Activated CD4-positive, alpha-beta T cell treated with anti-CD3 and anti-CD28 coated beads, Interleukin-2, amount 50 U/mL, for 24 hours (primary cell): ENCODE measurements around the gene CHEK1.
"Not testable (repeated sequence)": the region's sequence is repeated elsewhere in the genome, so short reads cannot be mapped to it uniquely, and the experiment has no call there.

ENCODE experiments used
- DNase-seq, 2 donors: peaks; one replicate each; pipeline ENCODE4 v3.0.0-alpha.2; 2020; ENCODE audit warnings: low read depth in 1 of 2, low spot score in 1 of 2

CHEK1 gene

GRCh38 chr11:125624756-125625213 lies at the start of gene CHEK1:
Gene CHEK1, plus strand, starts transcription at chr11:125625163. Its CDS starts 1,606 bp downstream, at chr11:125626769.
- no peak for DNase-seq

DNA sequence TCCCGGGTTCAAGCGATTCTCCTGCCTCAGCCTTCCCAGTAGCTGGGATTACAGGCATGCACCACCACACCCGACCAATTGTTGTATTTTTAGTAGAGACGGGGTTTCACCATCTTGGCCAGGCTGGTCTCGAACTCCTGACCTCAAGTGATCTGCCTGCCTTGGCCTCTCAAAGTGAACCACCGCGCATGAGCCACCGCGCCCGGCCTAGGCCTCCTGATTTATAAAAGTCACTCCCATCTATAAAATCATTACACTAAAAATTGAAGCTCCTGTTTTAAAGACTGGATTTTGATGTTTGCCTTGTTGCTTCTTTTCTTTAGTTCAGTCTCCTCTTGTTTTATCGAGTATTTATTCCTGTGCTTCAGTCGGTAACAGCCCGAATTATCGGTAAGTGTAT lies 47.8 kb upstream of the CHEK1 start:
- DNase-seq = not testable (repeated sequence)

DNA sequence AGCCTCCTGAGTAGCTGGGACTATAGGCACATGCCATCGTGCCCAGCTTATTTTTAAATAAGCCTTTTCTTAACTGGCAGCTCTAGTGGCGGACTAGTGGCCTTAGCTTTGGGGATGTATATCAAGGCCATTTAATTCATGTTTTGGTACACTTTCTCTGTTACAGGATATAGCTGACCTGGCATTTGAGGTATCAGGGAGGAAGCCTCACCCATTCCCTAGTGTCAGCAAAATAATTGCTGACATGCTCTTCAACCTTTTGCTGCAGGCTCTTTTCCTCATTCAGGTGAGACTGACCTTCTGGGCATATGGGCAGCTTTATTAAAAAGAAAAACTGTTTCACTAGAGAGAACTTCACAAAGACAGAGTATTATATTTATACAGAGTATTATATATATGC lies 46.2 kb upstream of the CHEK1 start:
- no peak for DNase-seq

DNA sequence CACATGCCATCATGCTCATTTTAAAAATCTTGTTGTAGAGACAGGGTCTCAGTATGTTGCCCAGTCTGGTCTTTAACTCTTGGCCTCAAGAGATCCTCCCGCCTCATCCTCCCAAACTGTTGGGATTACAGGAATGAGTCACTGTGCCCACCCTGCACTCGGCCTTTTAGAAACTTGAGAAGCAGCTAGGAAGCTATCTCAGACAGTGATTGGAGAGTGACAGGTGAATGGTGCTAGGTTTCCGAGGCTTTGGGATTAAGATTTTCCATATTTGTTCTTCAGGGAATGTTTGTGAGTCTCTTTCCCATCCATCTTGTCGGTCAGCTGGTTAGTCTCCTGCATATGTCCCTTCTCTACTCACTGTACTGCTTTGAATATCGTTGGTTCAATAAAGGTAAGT lies 45.2 kb upstream of the CHEK1 start:
- no peak for DNase-seq

GRCh38 chr11:125583496-125583895 lies 41.5 kb upstream of the CHEK1 start:
- no peak for DNase-seq

DNA sequence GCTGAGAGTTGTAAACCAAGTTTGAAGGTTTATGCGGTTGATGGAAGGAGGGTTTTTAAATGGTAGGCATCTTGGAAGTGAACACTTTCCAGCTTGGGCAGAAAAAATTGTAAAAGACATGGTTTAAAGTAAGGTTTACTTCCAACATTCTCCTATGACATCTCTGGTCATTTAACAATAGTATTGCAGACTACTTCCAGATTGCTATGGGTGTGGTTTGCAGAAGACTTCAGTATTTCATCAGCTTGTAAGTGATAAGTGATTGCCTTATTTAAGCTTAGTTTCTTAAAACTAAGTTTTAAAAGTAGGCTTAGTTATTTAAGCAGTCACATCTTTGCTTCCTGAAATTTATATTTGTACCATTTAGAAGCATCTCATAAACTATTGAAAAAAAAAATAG lies 39.5 kb upstream of the CHEK1 start:
- DNase-seq = no peak

DNA sequence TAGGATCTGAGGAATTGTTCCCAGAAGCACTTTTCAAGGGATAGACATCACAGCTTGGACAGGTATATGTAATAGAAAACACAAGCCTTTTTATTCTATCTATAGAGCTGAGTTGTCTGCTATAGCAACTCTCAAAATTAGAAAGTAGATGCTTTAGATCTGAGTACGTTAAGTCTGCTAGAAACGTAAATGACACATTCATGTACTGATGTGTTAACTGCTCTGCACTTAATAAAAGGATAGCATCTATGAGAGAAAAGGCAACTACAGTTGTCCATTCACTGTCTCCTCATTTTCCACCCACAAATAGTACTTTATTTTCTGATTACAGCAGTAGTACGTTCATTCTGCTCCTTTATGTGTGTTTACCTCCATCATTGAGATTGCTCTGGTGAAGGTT lies 38.3 kb upstream of the CHEK1 start:
- DNase-seq = no peak

DNA sequence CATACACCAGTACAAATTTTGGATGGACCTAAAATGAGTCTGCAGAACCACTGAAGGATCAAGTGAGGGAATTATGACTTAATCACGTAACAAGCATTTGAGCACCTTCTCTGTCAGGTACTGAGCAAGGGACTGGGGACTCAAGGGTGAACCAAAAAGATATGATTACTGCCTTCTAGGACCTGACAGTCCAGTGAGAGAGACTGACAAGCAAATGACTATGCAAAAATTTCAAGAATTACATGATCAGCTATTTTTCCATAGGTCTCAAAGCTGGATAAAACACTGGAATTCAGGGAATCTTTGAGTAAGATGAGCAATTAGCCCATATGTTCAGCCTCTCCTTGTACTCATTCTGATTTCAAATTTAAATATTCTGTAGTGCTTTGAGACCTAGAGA lies 37.5 kb upstream of the CHEK1 start:
- no peak for DNase-seq

- no peak for DNase-seq
These were observed 36.5 kb upstream of the CHEK1 start for GRCh38 chr11:125588505-125588904.

- DNase-seq = peak; percentile 14 to 21
These were observed 33.2 kb upstream of the CHEK1 start for GRCh38 chr11:125591649-125592304.

DNA sequence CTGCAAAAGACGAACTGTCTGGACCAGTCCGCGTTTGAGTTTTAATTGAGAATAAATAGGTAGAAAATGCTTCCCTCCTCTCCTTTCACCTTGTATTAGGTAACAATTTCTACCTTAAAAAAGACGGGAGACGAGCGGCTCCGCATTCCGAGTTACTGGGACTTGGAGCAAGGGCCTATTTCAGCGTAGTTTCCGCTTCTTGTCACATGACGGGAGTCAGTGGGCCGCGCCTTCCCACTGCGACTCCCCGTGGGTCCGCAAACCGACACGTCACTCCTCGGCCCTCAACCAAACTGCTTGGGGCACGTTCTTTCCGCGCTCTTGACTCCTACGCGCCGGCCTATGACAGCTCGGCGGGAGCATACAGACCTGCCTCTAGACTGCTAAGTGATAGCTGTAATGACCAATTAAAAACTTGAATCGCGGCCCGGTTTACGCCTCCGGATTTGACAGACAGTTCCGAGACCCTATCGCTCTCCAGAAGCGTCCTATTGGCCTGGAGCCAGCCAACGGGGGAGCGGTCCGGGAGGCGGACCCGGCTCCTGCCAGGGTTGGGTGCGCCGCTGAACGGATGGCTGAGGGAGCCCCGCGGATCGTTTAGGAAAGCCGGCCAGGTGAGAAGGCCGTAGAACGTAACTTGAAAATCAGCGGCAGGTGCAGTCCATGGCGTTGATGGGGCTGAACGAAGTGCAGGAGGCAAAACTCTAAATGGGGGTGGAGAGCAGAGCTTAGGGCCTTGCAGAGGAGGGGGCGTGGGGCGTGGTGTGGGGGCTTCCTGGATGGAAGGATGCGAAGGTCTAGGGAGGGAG lies 32.5 kb upstream of the CHEK1 start, which contains the start of gene STT3A:
TSS of gene STT3A (plus strand) at position 548 of the 809 bp plus-strand sequence. CDS start 3,064 bp downstream, outside the sequence.
- peak; percentile 91 to 98 for DNase-seq

DNA sequence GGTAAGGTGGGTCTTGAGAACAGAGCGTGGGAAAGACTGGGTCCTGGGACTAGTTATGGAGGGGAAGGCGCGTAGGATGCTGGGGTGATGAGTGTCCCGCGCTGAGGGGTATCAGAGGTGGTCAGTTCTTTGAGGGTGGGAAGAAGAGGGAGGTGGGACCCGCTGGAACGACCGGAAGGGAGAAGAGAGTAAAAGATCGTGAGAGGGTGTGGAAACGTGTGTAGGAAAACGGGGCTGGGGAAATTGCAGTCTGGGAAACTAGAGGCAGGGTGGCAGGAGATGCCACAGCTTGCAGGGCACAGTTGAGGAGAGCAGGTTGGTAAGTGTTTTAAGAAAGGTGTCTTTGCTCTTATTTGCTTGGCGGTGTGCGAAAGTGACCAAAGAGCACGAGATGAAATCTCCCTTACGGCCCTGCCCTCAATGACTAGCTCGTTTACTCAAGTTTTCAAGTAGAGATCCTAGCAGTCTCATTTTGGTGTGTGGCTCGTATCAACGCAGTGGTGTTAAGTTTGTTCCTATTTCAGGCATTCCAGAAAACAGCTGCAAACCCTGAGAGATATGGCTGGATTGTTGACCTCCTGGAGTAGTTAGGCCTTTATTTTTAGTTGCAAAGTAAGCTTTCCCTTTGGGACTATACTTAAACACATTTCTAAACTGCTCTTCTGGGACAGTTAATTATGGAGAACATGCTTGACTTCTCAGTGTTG lies 31.7 kb upstream of the CHEK1 start:
- DNase-seq = no peak

GRCh38 chr11:125594958-125595357 lies 30.0 kb upstream of the CHEK1 start:
- no peak for DNase-seq

DNA sequence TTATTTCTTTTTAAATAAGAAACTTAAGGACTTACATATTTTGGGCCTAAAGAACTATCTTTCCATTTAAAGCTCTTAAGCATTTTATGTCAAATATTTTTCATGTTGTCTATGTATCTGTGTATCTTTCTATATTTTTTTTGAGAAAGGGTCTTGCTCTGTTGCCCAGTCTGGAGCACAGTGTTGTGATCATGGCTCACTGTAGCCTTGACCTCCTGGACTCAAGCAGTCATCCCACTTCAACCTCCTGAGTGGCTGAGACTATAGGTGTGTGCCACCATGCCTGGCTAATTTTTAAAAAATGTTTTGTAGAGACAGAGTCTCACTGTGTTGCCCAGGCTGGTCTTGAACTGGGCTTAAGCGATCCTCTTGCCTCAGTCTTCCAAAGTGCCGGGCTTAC lies 24.3 kb upstream of the CHEK1 start:
- no peak for DNase-seq

DNA sequence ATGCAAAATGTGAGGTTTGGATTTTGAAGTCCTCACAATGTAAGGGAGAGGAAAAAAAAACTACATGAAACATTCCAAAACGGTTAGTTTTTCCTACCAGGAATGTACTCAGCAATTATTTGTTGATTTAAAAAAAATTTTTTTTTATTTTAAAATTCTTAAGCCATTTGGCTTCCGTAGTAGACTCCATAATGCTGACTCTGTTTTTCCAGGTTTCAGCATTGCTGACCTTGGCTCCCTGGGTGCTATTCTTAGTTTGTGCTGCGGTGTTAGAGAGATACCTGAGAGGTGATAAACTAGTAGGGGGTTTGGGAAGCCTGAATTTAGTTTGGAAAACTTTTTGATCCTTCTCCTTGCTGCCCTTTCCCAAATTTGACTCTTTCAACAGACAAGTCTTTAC lies 21.8 kb upstream of the CHEK1 start:
- DNase-seq = no peak

DNA sequence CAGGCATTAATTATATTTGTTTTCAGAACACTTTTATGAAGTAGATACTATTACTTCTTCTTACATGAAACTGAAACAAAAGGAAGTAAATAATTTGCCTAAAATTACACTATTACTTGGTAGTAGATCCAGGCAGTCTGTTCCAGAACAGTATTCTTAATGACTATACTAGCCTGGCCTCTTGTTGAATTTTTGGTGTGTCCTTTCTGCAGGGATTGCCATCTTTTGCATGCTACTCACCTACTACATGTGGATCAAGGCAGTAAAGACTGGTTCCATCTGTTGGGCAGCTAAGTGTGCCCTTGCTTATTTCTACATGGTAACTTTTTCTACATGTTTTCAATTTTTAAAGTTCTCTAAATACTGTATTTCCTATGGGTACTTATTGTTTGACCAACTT lies 19.5 kb upstream of the CHEK1 start:
- no peak for DNase-seq

DNA sequence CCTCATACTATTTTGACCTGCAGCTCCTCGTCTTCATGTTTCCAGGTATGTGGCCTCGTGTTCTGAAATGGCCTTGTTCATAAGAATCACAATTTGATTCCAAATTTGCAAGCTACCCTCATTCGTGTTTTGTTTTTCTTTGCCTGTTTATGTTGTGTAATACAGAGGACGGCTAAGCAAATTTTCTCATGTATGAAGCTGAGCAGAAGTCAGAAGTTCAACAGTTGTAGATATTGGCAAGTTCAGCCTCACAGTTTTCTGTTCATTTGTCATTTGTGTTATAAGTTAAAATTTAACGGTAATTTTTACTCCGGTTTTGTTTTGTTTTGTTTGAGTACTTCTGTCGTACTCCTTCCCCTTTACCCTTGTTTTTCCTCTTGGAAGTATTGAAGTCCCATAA lies 15.4 kb upstream of the CHEK1 start:
- DNase-seq = no peak

- no peak for DNase-seq
These were observed 6.6 kb upstream of the CHEK1 start for GRCh38 chr11:125618383-125618782.

DNA sequence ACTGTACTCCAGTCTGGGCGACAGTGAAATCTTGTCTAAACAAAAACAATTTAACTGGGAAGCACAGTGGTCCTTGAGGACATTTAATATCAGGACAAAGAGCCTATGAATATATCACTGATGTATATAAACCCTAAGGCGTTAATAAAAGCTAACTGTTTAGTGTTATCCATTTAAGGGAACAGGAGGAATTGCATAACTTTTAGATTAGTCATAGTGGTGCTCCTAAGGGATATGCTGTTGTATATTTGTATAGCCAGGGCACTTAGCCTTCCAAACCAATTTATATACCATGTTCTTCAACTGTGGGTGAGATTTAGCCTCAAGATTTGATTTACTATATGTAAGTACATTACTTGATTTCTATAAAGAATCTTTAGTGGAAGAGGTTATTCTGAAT lies 3.0 kb upstream of the CHEK1 start:
- no peak for DNase-seq

GRCh38 chr11:125623064-125623463 lies 1.9 kb upstream of the CHEK1 start:
- no peak for DNase-seq

DNA sequence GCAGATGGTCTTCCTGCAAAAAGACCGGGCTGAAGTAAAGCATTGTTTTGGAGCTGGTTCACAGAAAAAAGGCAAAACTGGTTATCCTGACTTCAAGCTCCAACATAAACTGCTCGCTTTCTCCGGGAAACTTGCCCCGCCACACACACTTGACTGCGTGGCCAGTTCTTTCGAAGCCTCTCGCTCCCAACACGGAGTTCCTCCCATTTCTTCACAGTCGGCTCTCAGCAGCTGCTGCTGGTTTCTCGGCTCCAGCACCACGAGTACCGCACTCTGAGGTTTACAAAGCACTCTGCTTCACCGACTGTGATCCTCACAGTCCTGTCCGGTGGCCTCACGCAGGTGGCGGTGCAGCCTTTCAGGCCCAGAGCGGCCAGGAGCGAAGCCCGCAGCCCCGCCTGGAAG lies 264 bp downstream of the CHEK1 start:
- DNase-seq = no peak
